GM10266 (cell line): Measurements from ENCODE around the gene PUM1.

Experiments used
- DNase-seq: peaks from one replicate; pipeline ENCODE4 v3.0.0; 2012; ENCODE audit errors: extremely low spot score
- TF ChIP-seq, protein P1 (sequence below): IDR thresholded peaks from 2 replicates; pipeline ENCODE4 v1.5.1; 2012; ENCODE audit warnings: mild to moderate bottlenecking, low read depth; ENCODE audit not compliant: control insufficient read depth, insufficient read depth; ENCODE audit errors: missing control alignments

PUM1 gene

DNA sequence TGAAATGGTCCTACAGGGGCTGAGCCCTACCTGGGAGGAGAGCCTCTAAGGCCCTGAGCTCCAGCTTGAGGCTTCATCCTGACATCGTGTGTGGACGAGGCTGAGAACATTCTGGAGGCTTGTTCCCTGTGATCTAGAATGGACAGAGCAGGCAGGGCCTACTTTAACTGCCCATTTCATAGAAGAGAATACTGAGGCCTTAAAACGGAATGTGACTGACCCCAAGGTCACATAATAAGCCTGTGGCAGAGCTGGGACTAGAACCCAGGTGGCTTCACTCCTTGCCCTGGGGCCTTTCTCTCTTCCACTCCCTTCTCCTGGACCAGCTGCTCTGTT is 151.0 kb downstream of the PUM1 start:
- no peak for DNase-seq
- TF ChIP-seq, protein P1, sequence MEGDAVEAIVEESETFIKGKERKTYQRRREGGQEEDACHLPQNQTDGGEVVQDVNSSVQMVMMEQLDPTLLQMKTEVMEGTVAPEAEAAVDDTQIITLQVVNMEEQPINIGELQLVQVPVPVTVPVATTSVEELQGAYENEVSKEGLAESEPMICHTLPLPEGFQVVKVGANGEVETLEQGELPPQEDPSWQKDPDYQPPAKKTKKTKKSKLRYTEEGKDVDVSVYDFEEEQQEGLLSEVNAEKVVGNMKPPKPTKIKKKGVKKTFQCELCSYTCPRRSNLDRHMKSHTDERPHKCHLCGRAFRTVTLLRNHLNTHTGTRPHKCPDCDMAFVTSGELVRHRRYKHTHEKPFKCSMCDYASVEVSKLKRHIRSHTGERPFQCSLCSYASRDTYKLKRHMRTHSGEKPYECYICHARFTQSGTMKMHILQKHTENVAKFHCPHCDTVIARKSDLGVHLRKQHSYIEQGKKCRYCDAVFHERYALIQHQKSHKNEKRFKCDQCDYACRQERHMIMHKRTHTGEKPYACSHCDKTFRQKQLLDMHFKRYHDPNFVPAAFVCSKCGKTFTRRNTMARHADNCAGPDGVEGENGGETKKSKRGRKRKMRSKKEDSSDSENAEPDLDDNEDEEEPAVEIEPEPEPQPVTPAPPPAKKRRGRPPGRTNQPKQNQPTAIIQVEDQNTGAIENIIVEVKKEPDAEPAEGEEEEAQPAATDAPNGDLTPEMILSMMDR: no peak

DNA sequence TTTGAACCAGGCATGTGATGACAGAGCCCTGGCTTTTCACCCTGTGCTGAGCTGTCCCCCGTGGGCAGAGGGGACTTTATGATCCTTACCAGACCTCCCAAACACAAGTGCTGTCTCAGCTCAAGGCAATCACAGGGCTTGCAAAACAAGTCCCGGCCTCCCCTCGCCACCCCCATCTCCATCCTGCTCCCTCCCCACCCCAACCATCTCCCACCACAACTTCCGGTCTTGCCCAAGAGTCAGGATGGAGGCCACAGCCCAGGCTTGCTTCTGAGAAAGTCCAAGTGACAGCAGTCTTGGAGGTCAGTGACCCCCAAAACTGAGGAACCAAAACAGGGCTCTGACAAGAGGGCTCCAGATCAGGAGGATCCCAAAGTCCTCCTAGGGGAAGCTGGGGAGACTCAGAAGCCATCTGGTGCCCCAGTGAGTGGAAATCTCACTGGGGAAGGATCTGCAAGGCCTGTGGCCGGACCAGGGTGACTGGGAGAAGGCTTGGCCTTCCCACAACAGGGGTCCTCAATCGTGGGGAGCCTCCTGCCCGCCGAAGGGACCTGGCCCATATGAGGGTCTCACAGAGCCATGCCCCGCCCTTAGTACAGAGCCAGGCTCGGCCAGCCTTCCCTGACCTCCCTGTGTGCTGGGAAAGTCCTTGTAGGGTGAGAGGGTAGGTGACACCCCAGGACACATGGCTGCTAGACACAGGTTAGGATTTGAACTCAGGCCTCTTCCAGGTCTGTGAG is 152.4 kb downstream of the PUM1 start:
- DNase-seq: no peak
- TF ChIP-seq, protein P1: no peak

DNA sequence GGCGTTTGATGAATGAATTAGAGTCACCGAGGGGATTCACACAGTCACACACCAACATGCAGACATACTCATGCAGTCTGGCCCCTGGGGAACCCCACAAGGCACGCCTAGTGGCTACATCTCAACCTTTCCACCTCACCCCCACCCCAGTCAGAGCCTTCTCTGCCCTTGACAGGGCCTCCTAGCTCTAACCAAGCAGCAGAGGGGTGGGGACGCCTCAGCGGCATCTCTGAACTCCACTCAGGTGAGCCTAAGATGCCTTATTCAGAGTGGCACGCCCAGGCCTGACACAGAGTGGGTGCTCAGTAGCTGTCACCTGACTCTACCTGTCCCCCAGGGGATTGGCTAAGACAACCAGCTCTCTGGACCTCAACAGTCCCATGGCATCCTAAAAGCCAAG is 153.3 kb downstream of the PUM1 start:
- no peak for DNase-seq
- TF ChIP-seq, protein P1: no peak

DNA sequence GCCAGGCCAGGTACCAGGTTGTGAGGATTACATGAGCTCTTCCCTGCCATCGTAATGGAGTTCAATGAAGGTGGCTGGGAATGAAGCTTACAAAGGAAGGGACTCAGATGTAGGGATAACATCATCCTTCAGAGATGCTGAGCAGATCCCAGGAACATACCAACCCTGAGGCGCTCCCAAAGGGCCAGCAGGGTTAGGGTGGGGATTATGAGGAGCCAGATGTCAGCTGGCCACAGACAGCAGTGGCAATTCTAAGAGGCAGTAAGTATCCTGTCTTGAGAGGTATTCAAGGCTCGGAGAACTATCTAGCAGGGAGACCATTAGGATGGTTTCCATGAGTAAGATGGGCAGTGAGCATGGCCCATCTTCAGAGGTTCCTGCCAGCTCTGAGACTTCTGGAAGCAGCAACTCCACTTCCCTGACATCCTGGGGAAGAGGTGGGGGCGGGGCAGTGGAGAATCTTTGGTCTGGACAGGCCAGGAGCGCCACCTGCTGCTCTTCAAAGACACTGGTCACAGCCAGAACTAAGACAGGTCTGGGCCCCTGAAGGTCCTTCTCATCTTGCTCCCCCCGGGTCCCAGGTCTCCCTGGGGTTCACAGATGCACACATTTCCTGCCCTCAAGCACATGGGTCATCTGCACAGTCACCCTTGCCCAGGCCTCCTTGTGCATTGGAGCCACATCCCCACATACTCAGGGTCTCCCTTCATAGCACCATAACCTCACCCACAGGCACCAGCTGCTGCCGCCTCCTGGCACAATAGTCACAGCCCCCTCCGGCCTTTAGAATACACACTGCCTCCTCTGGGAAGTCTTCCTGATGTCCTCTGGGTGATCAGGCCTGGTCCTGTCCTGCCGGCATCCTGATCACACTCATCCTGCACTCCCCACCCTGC is 154.2 kb downstream of the PUM1 start:
- TF ChIP-seq, protein P1: peak; percentile 85
- peak; percentile 84 for DNase-seq

DNA sequence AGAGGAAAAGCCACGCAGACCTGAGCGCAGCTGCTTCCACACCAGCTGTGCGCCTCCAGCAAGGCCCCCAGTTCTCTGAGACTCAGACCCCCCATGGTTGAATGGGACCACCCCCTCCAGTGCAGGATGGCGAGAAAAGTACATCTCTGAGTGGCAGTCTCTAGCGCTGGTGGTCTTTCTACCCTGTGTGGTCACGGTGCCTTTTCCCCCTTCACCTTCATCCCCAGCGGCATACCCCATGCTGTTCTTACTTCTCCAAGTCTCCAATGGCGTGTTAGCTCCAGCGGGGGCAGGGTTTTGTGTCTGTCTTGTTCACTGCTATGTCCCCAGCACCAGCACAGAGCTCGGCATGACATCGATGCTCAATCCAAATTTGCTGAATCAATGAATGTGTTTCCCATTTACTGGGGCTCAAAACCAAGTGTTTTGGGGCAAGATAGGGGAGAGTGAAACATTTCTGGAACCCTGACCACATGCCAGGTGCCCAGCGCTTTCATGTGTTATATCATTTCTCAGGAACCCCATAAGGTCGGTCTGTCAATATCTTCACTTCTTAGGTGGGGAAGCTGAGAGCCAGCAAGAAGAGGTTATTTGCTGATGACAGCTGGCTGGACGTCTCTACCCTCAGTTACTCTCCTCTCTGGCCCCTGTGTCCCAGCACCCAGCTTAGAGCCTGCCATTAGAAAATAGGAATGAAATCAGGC is 156.0 kb downstream of the PUM1 start:
- DNase-seq: no peak
- TF ChIP-seq, protein P1: no peak

DNA sequence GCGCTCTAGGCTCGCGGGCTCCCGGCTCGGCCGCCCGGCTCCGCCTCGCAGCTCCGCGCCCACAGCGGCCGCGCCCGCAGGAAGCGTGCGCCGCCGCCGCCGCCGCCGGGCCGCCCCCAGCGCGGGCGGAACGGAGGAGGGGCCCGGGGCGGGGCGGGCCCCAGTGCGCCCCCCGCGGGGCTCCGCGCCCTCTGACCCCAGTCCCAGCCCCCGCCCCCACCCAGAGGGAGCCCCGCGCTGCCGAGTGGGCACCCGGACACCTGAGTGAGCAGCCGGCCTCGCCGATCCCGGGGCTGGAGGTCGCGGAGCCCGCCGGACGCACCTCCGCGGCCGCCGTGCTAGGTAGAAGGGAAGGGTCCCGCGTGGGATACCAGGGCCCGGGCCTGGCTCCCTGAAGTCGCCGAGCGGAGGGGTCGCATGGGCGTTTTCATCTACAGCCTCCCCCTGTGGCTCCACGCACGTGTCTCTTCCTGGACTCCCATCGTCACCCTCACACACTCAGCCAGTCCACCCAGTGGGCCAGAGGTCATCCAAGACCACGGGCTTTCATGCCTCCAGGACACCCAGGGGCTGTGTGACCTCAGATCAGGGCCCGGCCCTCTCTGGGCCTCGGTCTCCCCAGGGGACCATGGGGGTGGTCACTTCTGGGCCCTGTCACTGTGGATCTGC is 156.7 kb downstream of the PUM1 start, which contains the start of gene SDC3:
TSS of gene SDC3 (minus strand) at position 63 of the 669 bp plus-strand sequence. CDS start 172 bp downstream, outside the sequence.
- TF ChIP-seq, protein P1: no peak
- DNase-seq: peak; percentile 70
